ENCODE measurements around the gene ATG101.

- no peak for TF ChIP-seq EP300 (IDR thresholded peaks at IDR 0.05)
- TF ChIP-seq CTCF (IDR thresholded peaks at IDR 0.05), result no peak
- TF ChIP-seq POLR2A (IDR thresholded peaks at IDR 0.05), result no peak
Observed at GRCh38 chr12:52091869-52092268, 22.1 kb downstream of the ATG101 start.
